Left ventricle myocardium inferior (tissue), 1 donor: ENCODE measurements around the gene ARL16. TPM values are rescaled to one million over a fixed set of nuclear protein-coding genes. Genes with fewer than 3 reads are reported as not detected.
A peak's percentile ranks its signal among the peaks of the same experiment; 100 is the strongest.

Experiments used
- DNase-seq: peaks from one replicate; pipeline ENCODE4 v3.0.0-alpha.2; 2020
- H3K27ac ChIP-seq: fragments of 200-600 bp; replicated peaks from 2 replicates; pipeline ENCODE4 v1.8.0; 2021
- H3K27me3 ChIP-seq: fragments of 200-600 bp; 2 replicates; pipeline ENCODE4 v1.8.0; 2021; ENCODE audit warnings: low read depth
- H3K36me3 ChIP-seq: fragments of 200-600 bp; 2 replicates; pipeline ENCODE4 v1.8.0; 2021
- H3K4me1 ChIP-seq: fragments of 200-600 bp; 2 replicates; pipeline ENCODE4 v1.8.0; 2021
- H3K4me3 ChIP-seq: fragments of 200-600 bp; 2 replicates; pipeline ENCODE4 v1.8.0; 2021; ENCODE audit warnings: mild to moderate bottlenecking, moderate library complexity
- H3K9me3 ChIP-seq: fragments of 200-600 bp; replicated peaks from 2 replicates; pipeline ENCODE4 v1.8.0; 2021
- CTCF ChIP-seq: fragments of 200-600 bp; IDR thresholded peaks from 2 replicates; pipeline ENCODE4 v1.8.0; 2021; ENCODE audit warnings: antibody characterized with exemption, mild to moderate bottlenecking, borderline replicate concordance
- intact Hi-C: fragments of 100-400 bp; cut with micrococcal nuclease; formaldehyde crosslinking; loops from one replicate; pipeline ENCODE4 v1.11.0; 2022
- total RNA-seq: library from RNA; stranded (reverse); fragmentation: NEBNext Ultra II Directional; extraction: Animal tissue kit (Norgen Biotek cat#: 25700); gene quantifications from one replicate; pipeline ENCODE4 v1.2.1, GENCODE V29; 2021
- donor health status: DM: no; HTN: yes; CAD: no; lungs with severe emphysema.

Gene ARL16
- total RNA-seq, 1 donor from 2014 or later: 9.0 TPM

GRCh38 chr17:81683208-81683583 lies 401 bp downstream of the ARL16 start:
- H3K4me3 ChIP-seq: peak overlapping the region; percentile 96
- H3K4me1 ChIP-seq: peaks cover 56% of the 10 kb centered on the region
- no peaks in the 10 kb centered on the region for H3K9me3 ChIP-seq
- no peaks in the 10 kb centered on the region for H3K27me3 ChIP-seq
- H3K27ac ChIP-seq: peak overlapping the region; percentile 92
- intact Hi-C loops: no loop called here
- TF ChIP-seq CTCF: no peak
- peaks cover 27% of the 10 kb centered on the region for H3K36me3 ChIP-seq
- no peak for DNase-seq

GRCh38 chr17:81682565-81683207 lies 911 bp downstream of the ARL16 start:
- DNase-seq: no peak
- intact Hi-C loops: no loop called here
- Histone ChIP-seq H3K4me1 (peaks cover 56% of the 10 kb centered on the region), H3K27me3 (no peaks in the 10 kb centered on the region), H3K9me3 (no peaks in the 10 kb centered on the region), H3K36me3 (peaks cover 22% of the 10 kb centered on the region), H3K27ac (peak overlapping the region; percentile 92), H3K4me3 (peak overlapping the region; percentile 96)
- no peak for TF ChIP-seq CTCF

- no peak for TF ChIP-seq CTCF
- peaks cover 56% of the 10 kb centered on the region for H3K4me1 ChIP-seq
Observed at GRCh38 chr17:81681672-81682071, 1.9 kb downstream of the ARL16 start.

GRCh38 chr17:81680150-81680549 lies 3.4 kb downstream of the ARL16 start:
- Histone ChIP-seq H3K27me3 (no peaks in the 10 kb centered on the region), H3K4me1 (peaks cover 45% of the 10 kb centered on the region), H3K9me3 (no peaks in the 10 kb centered on the region), H3K36me3 (no peaks in the 10 kb centered on the region), H3K27ac (peak overlapping the region; percentile 45), H3K4me3 (no peak overlapping the region)
- TF ChIP-seq CTCF: no peak
- intact Hi-C loops: no loop called here
- DNase-seq: no peak

More at GRCh38 chr17:81681672-81682071, 1.9 kb downstream of the ARL16 start:
- no peak overlapping the region for H3K4me3 ChIP-seq
- DNase-seq: no peak
- peaks cover 12% of the 10 kb centered on the region for H3K36me3 ChIP-seq
- no peaks in the 10 kb centered on the region for H3K9me3 ChIP-seq
- H3K27ac ChIP-seq: no peak overlapping the region
- H3K27me3 ChIP-seq: no peaks in the 10 kb centered on the region
- intact Hi-C loops: no loop called here

GRCh38 chr17:81676906-81677305 lies 6.7 kb downstream of the ARL16 start:
- no peaks in the 10 kb centered on the region for H3K27me3 ChIP-seq
- DNase-seq: no peak
- no peak overlapping the region for H3K4me3 ChIP-seq
- intact Hi-C loops: no loop called here
- H3K36me3 ChIP-seq: peaks cover 24% of the 10 kb centered on the region
- H3K4me1 ChIP-seq: peaks cover 15% of the 10 kb centered on the region
- no peak for TF ChIP-seq CTCF
- H3K9me3 ChIP-seq: no peaks in the 10 kb centered on the region
- H3K27ac ChIP-seq: no peak overlapping the region
